K562 (cell line): ENCODE measurements around the gene ZNF148. TPM values are rescaled to one million over a fixed set of nuclear protein-coding genes. Genes with fewer than 3 reads are reported as not detected.

Experiments used
- ATAC-seq: fragments of 200-7000 bp; cut with Tn5 transposase; 3 replicates; pipeline ENCODE4 v1.9.1; 2020; ENCODE audit warnings: moderate library complexity
- BruUV-seq: library from RNA; stranded (reverse); fragments of 400-500 nt; replicated peaks from 2 replicates; lab custom pipeline; 2021; lab: Mats Ljungman, UMichigan
- CTCF ChIA-PET: fragments of 300-600 bp; formaldehyde crosslinking; extraction: SDS; loops from one replicate; lab custom pipeline; 2021; ENCODE audit warnings: low intra/inter-chr PET ratio; lab: Yijun Ruan, JAX
- POLR2A ChIA-PET: fragments of 300-600, 350-650 bp; sonication (Branson Sonifier 250); formaldehyde crosslinking; extraction: SDS; loops from one replicate; lab custom pipeline; 2021; ENCODE audit warnings: antibody characterized with exemption, inconsistent platforms; lab: Yijun Ruan, JAX
- DNase-seq, 4 experiments: peaks; one replicate each; pipeline versions ENCODE4 v3.0.0 to v3.0.0-alpha.2; 2011 to 2018; ENCODE audit warnings: low spot score in 3 of 4, mixed read lengths in 3 of 4; ENCODE audit errors: extremely low read depth in 1 of 4
- FAIRE-seq: peaks from 2 replicates; lab custom pipeline; 2011; peaks lifted over from hg19 to GRCh38; lab: Jason Lieb, UNC
- H2AFZ ChIP-seq: 2 replicates; pipeline ENCODE4 v1.6.0; 2011; ENCODE audit warnings: low read depth, low read length, control low read depth, inconsistent platforms
- H3K27ac ChIP-seq: fragments of 200-600 bp; 3 replicates; pipeline ENCODE4 v1.8.0; 2011; ENCODE audit warnings: low read depth, mild to moderate bottlenecking, control low read depth, inconsistent platforms, low read length, moderate library complexity, mixed read lengths; ENCODE audit errors: extremely low read depth
- H3K27me3 ChIP-seq, 2 experiments: fragments of 300-600 bp in 1 of 2; 2 replicates in 1 of 2; 3 replicates in 1 of 2; pipeline versions ENCODE4 v1.6.0 to v1.8.0; 2011; ENCODE audit warnings: inconsistent platforms in 2 of 2, low read length in 2 of 2, mild to moderate bottlenecking in 1 of 2, mixed read lengths in 1 of 2, moderate library complexity in 1 of 2; ENCODE audit not compliant: control insufficient read depth in 2 of 2, insufficient read depth in 2 of 2
- H3K36me3 ChIP-seq: fragments of 300-600 bp; 3 replicates; pipeline ENCODE4 v1.8.0; 2011; ENCODE audit warnings: mild to moderate bottlenecking, low read length, inconsistent platforms; ENCODE audit not compliant: control insufficient read depth, insufficient read depth
- H3K4me1 ChIP-seq, 2 experiments: fragments of 200-600 bp in 1 of 2; replicated peaks in 1 of 2; 2 replicates in 1 of 2; 3 replicates in 1 of 2; pipeline versions ENCODE4 v1.5.1 to v1.8.0; 2011; ENCODE audit warnings: inconsistent platforms in 2 of 2, low read length in 2 of 2, mild to moderate bottlenecking in 1 of 2, mixed read lengths in 1 of 2, moderate library complexity in 1 of 2; ENCODE audit not compliant: control insufficient read depth in 2 of 2, insufficient read depth in 2 of 2
- H3K4me2 ChIP-seq: 2 replicates; pipeline ENCODE4 v1.6.1; 2011; ENCODE audit warnings: low read length, control low read depth, inconsistent platforms, mixed read lengths; ENCODE audit not compliant: insufficient read depth
- H3K4me3 ChIP-seq: fragments of 200-600 bp; sonication (generic), shearing (Covaris generic); 2 replicates; pipeline ENCODE4 v1.5.1; 2016; ENCODE audit warnings: control low read depth, inconsistent platforms
- H3K79me2 ChIP-seq: fragments of 200-600 bp; 3 replicates; pipeline ENCODE4 v1.8.0; 2011; ENCODE audit warnings: low read length, inconsistent platforms; ENCODE audit not compliant: control insufficient read depth, insufficient read depth
- H3K9ac ChIP-seq, 2 experiments: 2 replicates each; pipeline versions ENCODE4 v1.6.0 to v1.6.1; 2011; ENCODE audit warnings: low read depth in 2 of 2, low read length in 2 of 2, control low read depth in 1 of 2, inconsistent platforms in 1 of 2, mild to moderate bottlenecking in 1 of 2, mixed read lengths in 1 of 2; ENCODE audit not compliant: insufficient read depth in 1 of 2
- H3K9me1 ChIP-seq: one replicate; pipeline ENCODE4 v1.6.0; 2011; ENCODE audit warnings: inconsistent platforms, mild to moderate bottlenecking, low read length, moderate library complexity; ENCODE audit not compliant: control insufficient read depth, insufficient read depth
- H3K9me3 ChIP-seq: replicated peaks from 2 replicates; pipeline ENCODE4 v1.5.1; 2011; ENCODE audit warnings: low read depth, low read length, inconsistent platforms; ENCODE audit not compliant: control insufficient read depth, insufficient read depth
- H4K20me1 ChIP-seq: replicated peaks from 2 replicates; pipeline ENCODE4 v1.6.1; 2011; ENCODE audit warnings: low read length, inconsistent platforms, mixed read lengths; ENCODE audit not compliant: control insufficient read depth, insufficient read depth
- CTCF ChIP-seq, 3 experiments: IDR thresholded peaks in 2 of 3; conservative IDR thresholded peaks in 1 of 3; 2 replicates each; pipeline ENCODE4 v1.5.1; 2011 to 2012; ENCODE audit warnings: low read length in 3 of 3, mild to moderate bottlenecking in 3 of 3, control low read depth in 2 of 3, improper control_type of control experiment in 1 of 3, inconsistent platforms in 1 of 3, low read depth in 1 of 3, mixed read lengths in 1 of 3, moderate library complexity in 1 of 3; ENCODE audit not compliant: insufficient read depth in 2 of 3
- RAD21 ChIP-seq, 2 experiments: fragments of 250-450 bp in 1 of 2; fragments of 450-650 bp in 1 of 2; sonication (Bioruptor Pico) in 1 of 2; formaldehyde crosslinking in 1 of 2; IDR thresholded peaks in 1 of 2; conservative IDR thresholded peaks in 1 of 2; 2 replicates each; pipeline versions ENCODE4 v1.4.0 to v1.8.0; 2020 to 2022; ENCODE audit warnings: mild to moderate bottlenecking in 2 of 2, moderate library complexity in 1 of 2
- SLC30A9 ChIP-seq: fragments of 250-450 bp; sonication (Bioruptor Pico); IDR thresholded peaks from 2 replicates; pipeline ENCODE4 v1.8.0; 2022; ENCODE audit warnings: mild to moderate bottlenecking, moderate library complexity
- WGBS: fragments of 100-300 bp; shearing (Covaris generic); methylation state at CpG from one replicate; pipeline ENCODE4 v1.1.6; 2016; ENCODE audit warnings: low coverage, mixed read lengths; ENCODE audit not compliant: insufficient coverage; ENCODE audit errors: missing lambda C conversion rate; 5-methylcytosine and 5-hydroxymethylcytosine counted together
- in situ Hi-C: fragments of 300-500 bp; cut with MboI; formaldehyde crosslinking; loops from 4 replicates; pipeline ENCODE4 v1.15.0; 2018; ENCODE audit warnings: inconsistent platforms, mixed read lengths
- intact Hi-C: fragments of 100-400 bp; cut with micrococcal nuclease; formaldehyde crosslinking; loops from 2 replicates; pipeline ENCODE4 v1.14.2; 2022
- polyA plus RNA-seq, 8 experiments: library from polyadenylated mRNA; depleted of rRNA in 4 of 8; stranded (reverse) in 5 of 8; unstranded in 3 of 8; fragments of >200 nt; fragmentation: Nextera tagmentation in 2 of 8; fragmentation: Illumina TruSeq in 1 of 8; extraction: Ambion mirVana in 2 of 8; extraction: Trizol in 1 of 8; gene quantifications; 2 replicates each; pipeline versions ENCODE4 v1.2.1 to v1.2.3, GENCODE V29; 2011 to 2014; ENCODE audit warnings: inconsistent platforms in 1 of 8, missing spikeins in 1 of 8
- total RNA-seq, 7 experiments: library from RNA; depleted of rRNA in 6 of 7; stranded (reverse); fragments of >200 nt in 6 of 7; fragmentation: Illumina TruSeq in 2 of 7; extraction: Trizol in 2 of 7; gene quantifications; 2 replicates each; pipeline versions ENCODE4 v1.2.1 to v1.2.3, GENCODE V29; 2011 to 2021; ENCODE audit warnings: low replicate concordance in 1 of 7

ZNF148 gene
- total and polyA plus RNA-seq, 9 of the 15 experiments (the other 6 are each of a cell fraction or from before 2014, with no cell fraction given): 2.7 to 15.1 (median 8.3) TPM

- intact Hi-C loops: no loop called here
- Histone ChIP-seq H3K4me2 (no peak overlapping the region), H3K79me2 (no peaks in the 10 kb centered on the region), H3K27ac (no peak overlapping the region), H3K36me3 (no peaks in the 10 kb centered on the region), H3K9ac (no peak overlapping the region), H3K4me3 (no peak overlapping the region), H3K9me1 (no peaks in the 10 kb centered on the region), H3K9me3 (no peaks in the 10 kb centered on the region), H3K27me3 (no peaks in the 10 kb centered on the region; a peak in 1 of 5 replicates), H4K20me1 (no peaks in the 10 kb centered on the region), H3K4me1 (no peaks in the 10 kb centered on the region), H2AFZ (no peak overlapping the region)
- ATAC-seq: peak; percentile 64; the same call in 2 of the 3 replicates
- WGBS: 0% methylated on average over 1 of the region's 1 CpG
- FAIRE-seq: no peak
- TF ChIP-seq CTCF (IDR thresholded peaks at IDR 0.05 in 2 of 3, conservative IDR thresholded peaks at IDR 0.05 in 1 of 3; ENCODE audit: insufficient read depth in 2 of 3, low read depth in 1 of 3, low read length in 3 of 3) (peak in 2 of 3 experiments; percentile 15 to 21; a peak in 1 of 6 replicates), SLC30A9 (no peak), RAD21 (CRISPR knock-in tag; conservative IDR thresholded peaks at IDR 0.05 in 1 of 2, IDR thresholded peaks at IDR 0.05 in 1 of 2) (peak in 1 of 2 experiments; percentile 31; a peak in 2 of 4 replicates)
- BruUV-seq: no TSS peak
- ChIA-PET CTCF (no interaction called here), POLR2A (interaction anchor here (0.7 to 1.6 kb wide), 2 partner anchors 20 to 23 kb away, joined by 3 read pairs; no protein-coding TSS in a partner anchor)
- DNase-seq: peak in 2 of 4 experiments; percentile 16 to 26
- in situ Hi-C loops: no loop called here
Measured at GRCh38 chr3:125398952-125399351, 23.8 kb upstream of the ZNF148 start.
